Globus pallidus (tissue), 1 donor: ENCODE data around the gene SLC26A3.

Experiments
- DNase-seq: peaks from one replicate; pipeline ENCODE4 v3.0.0-alpha.2; 2015; ENCODE audit warnings: low spot score

SLC26A3 gene

DNA sequence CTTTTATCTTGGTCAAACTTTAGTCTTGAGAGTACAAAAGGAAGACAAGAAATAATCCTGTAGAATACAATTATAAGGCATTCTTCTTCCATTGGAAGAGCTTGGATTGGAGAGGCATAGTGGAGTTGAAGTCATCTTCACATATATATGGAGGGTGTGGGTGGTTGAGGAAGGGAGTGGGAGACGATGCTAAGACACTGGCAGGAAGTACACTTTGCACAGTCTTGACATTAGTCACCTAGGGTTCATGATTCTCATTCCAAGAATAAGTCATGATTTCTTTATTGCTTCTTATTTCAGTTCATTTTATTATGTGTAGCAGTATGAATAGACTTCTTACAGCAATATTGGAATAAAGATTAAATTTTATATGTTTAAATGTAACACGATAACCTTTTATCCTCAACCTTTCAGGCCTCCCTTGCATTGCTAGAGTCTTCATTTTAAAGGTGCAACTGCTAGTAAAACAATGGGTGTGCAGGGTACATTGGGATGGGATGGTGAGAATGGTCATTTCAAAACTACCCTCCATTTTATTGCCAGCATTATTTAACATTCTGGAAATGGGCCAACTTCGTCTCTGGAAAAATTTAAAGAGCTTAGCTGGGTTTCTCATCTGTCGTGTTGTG lies 12.3 kb upstream of the SLC26A3 start:
- DNase-seq = no peak

DNA sequence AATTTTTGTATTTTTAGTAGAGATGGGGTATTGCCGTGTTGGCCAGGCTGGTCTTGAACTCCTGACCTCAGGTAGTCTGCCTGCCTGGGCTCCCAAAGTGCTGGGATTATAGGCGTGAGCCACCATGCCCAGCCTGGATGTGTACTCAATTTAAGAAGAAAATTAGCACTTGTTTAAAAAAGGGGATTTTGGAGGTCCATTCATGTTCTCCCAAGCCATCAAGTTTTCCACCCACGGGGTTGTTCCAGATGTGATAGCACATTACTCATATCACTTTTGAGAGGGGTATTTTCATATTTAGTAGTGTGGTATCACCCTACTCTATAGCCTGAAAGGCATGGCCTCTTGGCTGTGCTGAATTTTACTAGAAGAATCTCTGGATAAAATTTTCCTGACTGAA lies 10.5 kb upstream of the SLC26A3 start:
- no peak for DNase-seq

DNA sequence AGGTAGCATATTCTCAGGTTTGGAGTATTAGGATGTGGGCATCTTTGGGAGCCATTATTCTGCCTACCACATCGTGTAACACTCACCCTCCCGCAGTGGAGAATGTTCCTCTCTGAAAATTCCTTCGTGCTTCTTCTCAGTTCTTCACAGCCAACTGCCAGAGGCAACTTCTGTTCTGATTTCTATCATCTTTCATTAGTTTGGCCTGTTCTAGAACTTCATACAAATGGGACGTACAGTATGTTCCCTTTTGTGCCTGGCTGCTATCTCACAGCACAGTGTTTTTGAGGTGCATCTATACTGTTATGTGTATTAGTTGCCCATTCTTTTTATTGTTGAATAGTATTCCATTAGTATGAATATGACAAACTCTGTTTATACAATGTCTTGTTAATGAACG lies 8.9 kb upstream of the SLC26A3 start:
- DNase-seq = no peak

DNA sequence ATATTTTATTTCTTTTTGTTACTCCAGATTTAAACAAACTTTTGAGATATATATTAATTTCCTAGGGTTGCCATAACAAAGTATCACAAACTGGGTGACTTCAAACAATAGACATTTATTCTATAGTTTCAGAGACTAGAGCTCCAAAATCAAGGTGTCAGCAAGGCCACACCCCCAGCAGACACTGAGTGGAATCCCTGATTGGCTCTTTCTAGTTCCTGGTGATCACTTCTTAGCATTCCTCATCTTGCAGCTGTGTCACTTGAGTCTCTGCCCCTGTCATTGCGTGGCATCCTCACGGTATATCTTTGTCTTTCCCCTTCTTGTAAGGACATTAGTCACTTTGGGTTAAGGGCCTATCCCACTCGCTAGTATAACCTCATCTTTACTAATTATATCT lies 7.6 kb upstream of the SLC26A3 start:
- DNase-seq = no peak

DNA sequence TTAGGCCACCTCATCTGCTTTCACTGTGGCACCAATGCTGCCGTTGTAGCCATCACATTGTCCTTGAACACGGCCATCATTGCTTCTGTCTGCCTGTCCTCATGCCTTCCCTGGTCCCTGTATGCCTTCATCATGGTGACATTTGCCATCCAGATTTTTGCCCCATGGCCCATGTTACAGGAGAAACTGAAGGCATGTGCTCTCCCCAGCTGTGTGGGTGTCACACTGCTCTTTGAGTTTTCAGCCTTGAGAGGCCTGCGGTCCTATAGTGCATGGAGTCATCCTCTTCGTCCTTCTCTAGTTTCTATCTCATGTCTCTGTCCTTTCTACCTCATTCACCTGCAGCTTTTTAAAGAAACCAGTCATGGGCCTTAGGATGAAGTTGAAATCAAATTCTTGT lies 6.2 kb upstream of the SLC26A3 start:
- DNase-seq = no peak

DNA sequence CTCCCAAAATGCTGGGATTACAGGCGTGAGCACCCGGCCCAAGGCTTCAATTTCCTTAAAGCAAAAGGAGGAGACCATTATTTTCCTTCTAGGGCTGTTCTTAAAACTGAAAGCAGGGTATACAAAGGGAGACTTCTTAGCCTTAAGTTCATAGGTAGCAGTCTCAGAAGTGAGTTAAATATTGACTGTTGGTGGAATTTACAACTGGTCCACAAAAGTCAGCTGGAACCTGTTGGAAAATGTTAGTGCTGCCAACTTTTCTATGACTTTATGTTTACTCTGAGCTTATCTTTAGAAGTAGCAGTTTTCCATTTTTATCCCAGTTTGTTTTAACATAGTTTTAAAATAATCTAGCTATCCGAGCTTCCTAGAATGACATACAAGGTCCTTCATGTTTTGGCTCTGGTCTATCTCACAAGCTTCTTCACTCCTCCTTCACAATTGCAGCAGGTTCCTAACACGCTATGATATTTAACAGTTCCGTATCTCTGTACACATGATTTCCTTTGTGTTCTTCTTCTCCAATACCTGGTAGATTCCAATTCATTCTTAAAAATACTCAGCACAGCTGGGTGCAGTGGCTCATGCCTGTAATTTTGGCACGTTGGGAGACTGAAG lies 3.3 kb downstream of the SLC26A3 start:
- no peak for DNase-seq

DNA sequence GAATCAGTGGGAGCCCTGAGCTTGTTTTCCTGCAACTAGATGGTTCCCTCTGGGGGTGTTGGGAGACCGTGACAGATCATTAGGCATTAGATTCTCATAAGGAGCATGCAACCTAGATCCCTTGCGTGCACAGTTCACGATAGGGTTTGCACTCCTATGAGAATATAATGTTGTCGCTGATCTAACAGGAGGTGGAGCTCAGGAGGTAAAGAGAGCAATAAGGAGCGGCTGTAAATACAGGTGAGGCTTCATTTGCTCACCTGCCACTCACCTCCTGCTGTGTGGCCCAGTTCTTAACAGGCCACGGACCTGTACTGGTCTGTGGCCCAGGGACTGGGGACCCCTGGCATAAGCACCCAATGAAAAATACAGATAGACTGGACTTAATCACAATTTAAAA lies 10.7 kb downstream of the SLC26A3 start:
- no peak for DNase-seq

DNA sequence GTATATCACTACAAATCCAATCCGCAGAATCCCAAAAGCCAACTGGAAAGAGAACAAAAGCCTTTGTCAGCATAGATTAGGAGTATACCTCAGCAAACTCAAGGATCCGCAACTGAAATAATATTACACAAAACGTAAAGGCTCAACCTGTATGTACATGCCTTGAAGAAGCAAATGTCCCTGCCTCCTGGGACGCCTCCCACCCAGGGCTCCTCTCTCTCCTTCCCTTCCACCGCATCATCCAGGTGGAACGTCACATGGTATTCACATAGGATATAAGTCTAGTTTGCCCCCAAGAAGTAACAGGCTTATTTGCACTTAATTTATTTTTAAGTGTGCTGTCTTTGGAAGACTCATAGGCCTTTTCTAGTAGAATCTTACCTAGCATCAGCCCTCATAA lies 13.4 kb downstream of the SLC26A3 start:
- no peak for DNase-seq

DNA sequence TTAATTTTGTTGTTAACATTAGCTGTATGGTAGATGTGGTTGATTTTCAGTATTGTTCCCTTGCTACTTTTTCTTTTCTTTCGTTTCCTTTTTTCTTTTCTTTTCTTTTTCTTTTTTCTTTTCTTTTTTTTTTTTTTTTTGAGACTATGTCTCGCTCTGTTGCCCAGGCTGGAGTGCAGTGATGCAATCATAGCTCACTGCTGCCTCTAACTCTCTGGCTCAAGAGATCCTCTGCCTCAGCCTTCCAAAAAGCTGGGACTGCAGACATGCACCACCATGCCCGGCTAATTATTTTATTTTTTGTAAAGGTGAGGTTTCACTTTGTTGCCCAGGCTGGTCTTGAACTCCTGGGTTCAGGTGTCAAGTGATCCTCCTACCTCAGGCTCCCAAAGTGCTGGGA lies 14.4 kb downstream of the SLC26A3 start:
- DNase-seq = no peak

DNA sequence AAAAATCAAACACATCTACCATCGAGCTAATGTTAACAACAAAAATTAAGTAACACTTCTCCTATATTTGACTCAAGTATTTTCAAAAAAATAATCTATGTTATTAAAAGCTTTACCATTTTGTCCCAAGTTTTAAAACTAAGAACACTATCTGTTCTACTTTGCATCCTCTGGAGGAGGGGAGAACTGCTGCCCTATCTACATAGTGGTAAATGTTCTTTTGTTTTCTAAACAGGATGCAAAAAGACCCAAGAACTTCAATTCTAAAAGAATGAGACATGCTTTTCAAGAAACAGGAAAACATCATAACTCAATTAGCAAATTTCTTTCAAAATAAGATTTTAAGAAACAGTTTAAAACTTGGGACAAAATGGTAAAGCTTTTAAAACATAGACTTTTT lies 14.8 kb downstream of the SLC26A3 start:
- no peak for DNase-seq

DNA sequence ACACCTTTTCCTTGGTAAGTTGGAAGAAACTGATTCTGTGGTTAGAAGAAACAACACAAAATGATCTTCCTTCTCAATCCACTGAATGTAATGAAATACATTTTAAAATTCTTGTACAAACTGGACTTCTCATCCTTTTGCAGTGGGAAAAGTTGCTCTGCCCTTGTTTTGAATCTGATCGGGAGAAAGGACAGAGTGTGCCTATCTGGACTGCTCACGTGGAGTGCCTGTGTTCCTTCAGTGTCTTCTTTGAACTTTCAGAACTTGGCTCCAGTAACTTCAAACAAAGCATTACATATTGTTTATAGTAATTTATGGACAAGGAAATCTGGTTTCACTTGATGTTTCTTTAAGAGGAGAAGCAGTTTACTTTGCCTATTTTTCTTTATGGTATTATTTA lies 17.1 kb downstream of the SLC26A3 start:
- DNase-seq = no peak

DNA sequence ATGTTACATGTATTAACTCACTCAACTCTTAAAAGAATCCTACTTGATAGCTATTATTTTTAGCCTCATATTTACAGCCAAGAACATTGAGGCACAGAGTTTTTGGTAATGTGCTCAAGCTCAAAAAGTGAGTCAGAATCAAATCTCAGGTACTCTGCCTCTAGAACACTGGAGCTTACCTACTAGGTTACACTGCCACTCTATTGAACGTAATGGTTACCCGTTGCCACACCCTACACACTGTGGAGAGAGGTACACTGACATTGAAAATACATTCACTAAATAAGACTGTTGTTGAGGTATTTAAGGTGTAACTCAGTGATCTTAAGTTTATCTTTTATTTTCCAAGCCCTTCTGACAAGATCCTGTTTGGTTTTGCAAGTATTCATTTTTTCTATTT lies 17.9 kb downstream of the SLC26A3 start:
- no peak for DNase-seq

DNA sequence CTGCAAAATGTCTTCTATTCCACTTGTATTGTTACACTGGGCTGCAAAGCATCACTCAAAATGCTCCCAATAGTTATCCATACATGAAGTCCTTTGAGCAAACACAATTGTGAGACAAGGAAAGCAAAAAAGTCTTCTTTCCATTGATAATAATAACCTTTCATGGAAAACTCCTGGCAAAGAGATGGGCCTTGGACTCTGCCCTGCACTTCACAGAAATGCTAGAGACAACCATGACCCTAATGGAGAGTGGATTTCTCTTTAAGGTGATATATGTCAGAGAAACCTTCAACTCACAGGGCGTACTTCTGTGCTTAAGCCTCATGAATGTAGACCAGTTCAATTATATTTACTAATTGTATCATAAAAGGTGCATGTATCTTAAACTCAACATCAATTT lies 19.4 kb downstream of the SLC26A3 start:
- DNase-seq = no peak

DNA sequence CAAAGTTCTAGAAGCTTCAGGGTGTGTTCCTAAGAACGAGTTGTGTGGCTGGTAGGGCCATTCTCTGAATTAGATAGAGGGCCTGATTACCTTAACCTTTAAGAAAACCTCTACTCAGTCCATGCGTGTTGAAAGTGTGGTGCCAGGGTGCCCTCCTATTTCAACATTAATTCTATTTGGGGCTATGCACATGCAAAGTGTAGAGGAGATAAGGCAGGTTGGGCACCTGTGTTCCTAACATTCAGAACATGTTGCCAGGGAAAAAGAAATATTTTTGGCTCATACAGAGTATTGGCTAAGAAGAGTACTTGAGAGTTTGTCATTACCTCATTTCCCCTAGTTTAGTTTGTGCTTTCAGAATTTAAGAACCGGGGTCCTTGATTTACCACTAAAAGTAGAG lies 20.6 kb downstream of the SLC26A3 start:
- no peak for DNase-seq

DNA sequence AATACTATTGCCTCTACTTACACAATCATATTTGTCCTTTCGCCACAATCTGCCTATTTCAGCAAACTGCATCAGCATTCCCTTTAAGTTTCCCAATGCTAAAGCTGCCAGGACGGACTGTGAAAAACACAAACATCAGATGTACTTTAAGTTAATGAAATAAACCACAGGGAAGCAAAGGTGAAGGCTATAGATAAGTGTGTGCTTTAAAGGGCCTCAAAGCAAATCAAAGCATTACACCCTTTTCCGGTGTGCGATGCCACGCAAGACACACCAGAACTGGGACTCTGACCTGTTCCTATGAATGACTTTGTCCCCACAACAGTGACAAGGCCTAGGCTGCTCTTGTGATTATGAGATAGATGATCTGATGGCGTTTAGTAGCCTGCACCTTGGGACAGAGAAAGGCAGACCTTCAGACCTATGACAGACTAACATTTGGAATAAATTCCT lies 23.4 kb downstream of the SLC26A3 start:
- no peak for DNase-seq

DNA sequence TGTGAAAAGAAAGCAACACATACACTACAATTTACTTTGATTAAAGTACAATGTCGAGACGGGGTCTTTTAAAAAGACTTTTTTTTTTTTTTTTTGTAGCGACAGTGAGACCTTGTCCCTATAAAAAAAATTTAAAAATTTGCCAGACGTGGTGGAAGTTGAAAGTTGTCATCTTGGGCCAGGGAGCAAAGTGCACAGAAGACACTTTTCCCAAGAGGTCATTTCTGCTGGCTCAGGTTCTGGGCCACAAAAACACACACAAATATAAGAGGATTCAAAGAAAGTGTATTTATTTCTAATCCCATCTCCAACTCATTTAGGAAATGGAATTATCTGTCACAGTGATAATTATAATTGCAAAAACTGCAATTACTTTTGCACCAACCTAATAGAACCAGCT lies 24.7 kb downstream of the SLC26A3 start:
- DNase-seq = no peak

DNA sequence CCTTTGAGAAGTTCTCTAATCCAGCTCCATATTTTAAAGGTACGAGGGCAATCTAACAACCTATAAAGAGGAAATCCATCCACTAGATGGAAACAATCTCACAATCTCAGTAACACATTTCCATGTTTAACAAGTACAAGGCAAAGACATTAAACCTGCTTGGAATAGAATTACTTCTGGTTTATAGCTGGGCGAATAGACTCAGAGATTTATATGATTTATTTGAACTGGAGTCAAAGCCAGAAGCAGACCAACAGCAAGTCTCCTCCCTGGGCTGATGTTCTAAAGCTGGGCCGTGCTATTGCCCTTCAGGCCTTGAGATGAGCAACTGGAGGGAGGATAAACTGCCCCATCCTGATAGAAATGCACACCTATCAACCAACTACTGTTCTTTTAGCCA lies 25.3 kb downstream of the SLC26A3 start:
- DNase-seq = no peak

DNA sequence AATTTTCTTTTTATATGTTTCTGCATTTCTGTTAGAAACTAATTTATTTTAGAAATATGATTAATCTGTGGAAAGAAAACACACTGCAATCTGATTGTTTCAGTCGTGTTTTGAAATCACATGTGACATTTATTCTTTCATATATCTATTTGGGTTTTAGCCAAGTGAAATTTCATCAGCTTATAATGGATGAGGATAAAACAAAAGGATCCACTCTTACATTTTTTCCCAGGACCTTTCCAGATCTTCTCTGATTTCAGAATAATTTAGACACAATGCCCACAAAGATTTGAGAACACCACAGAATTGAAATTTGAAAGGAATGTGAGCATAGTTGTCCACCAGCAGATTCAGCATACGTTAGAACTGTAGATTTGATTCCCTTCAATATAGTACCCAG lies 30.0 kb downstream of the SLC26A3 start:
- DNase-seq = no peak

DNA sequence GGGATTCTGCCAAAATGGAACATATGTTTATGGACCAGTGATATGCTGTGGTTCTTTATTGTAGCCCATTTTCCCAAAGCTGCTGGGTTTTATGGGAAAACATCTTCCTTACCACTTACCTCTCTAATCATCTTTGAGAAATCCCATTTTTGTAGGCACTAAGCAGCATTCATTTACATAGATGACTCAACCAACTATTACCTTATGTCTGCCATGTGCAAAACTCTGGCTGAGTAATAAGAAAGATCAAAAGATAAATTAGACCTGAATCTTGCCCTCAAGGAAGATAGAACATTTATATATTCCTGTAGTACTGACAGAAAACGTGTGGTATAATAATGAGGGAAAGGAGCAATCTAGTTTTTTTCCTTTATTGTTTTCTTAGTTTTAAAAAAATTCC lies 34.8 kb downstream of the SLC26A3 start:
- DNase-seq = no peak

DNA sequence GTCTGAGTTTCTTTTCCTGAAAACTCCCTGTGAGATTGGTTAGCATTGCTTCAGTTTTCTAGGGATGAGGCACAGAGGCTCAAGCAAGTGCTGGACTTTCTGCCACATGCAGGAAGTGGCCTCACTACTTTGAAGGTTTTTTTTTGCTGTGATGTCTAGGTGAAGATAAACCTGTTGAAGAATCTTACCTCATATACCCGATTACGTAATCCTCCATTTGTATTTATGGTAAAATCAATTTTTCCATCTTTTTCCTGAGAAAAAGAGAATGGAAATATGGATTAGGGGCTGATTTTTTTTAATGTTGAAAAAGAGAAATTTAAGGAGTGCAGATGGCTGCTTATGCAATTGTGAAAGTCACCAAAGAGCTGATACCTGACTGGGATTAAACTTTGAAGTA lies 35.6 kb downstream of the SLC26A3 start:
- DNase-seq = no peak

DNA sequence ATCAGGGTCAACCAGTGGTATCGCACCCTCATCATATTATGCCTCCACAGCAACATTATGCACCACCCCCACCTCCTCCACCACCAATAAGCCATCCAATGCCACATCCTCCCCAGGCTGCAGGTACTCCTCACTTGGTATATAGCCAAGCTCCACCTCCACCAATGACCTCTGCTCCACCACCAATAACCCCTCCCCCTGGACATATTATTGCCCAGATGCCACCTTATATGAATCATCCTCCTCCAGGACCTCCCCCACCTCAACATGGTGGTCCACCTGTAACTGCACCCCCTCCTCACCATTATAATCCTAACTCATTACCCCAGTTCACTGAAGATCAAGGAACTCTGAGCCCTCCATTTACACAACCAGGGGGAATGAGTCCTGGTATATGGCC lies 44.4 kb downstream of the SLC26A3 start:
- no peak for DNase-seq

DNA sequence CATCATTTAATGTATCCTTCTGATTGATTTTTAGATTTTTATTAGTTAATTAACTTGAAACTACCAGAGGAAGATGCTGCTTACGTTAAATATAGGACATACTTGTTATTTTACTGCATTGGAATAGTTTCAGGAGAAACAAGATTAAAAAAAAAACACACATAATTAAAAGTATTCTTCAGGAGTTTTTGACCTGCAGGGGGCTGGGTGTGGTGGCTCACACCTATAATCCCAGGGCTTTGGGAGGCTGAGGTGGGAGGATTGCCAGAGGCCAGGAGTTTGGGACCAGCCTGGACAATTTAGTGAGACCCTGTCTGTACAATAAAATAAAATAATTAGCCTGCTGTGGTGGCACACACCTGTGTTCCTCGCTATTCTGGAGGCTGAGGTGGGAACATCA lies 48.4 kb downstream of the SLC26A3 start:
- no peak for DNase-seq

DNA sequence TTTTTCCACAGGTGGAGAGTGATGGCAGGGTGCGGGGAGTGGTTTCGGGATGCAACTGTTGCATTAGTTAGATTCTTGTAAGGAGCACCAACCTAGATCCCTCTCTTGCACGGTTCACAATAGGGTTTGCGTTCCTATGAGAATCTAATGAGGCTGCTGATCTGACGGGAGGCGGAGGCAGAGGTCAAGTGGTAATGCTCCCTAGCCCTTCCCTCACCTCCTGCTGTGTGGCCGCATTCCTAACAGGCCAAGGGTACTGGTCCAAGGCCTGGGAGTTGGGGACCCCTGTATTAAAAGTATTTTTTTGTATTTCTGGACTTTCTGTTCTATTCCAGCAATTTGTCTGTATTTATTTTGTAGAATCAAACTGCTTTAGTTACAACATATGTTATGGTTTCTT lies 51.9 kb downstream of the SLC26A3 start:
- no peak for DNase-seq

DNA sequence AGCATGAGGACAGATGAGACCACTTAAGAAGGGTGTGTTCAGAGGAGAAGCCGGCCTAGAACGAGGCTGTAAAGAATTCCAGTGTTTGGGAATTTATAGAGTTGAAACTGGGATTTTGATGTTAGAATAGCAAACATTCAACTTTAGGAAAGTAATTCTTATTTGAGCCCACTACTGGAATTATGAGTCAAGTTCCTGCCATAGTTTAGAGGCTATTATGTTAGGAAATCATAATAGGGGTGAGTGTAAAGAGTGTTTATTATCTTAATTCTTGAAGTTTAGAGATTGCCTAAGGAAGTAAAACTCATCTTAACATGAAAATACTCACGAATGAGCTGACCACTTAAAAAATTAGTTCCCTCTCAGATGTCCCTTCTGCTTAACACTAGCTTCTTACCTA lies 57.0 kb downstream of the SLC26A3 start:
- no peak for DNase-seq
